Measurements from ENCODE around the gene RNF10.

RNF10 gene

GRCh38 chr12:120536064-120536791 lies 2.1 kb downstream of the RNF10 start:
- intact Hi-C loops (cut with micrococcal nuclease): no loop called here
- Mint-ChIP-seq H3K4me3 (peak overlapping the region; percentile 61), H3K9me3 (no peaks in the 10 kb centered on the region), H3K36me3 (ENCODE audit: low read depth) (peaks cover 54% of the 10 kb centered on the region), H3K27ac (no peak overlapping the region), H3K27me3 (no peaks in the 10 kb centered on the region), H3K4me1 (ENCODE audit: low read depth) (peaks cover 54% of the 10 kb centered on the region)

GRCh38 chr12:120537856-120538220 lies 3.7 kb downstream of the RNF10 start:
- H3K4me1 Mint-ChIP-seq (ENCODE audit: low read depth): peaks cover 62% of the 10 kb centered on the region
- H3K27ac Mint-ChIP-seq: no peak overlapping the region
- no peaks in the 10 kb centered on the region for H3K27me3 Mint-ChIP-seq
- no peaks in the 10 kb centered on the region for H3K9me3 Mint-ChIP-seq
- H3K4me3 Mint-ChIP-seq: no peak overlapping the region
- intact Hi-C loops (cut with micrococcal nuclease): no loop called here
- peaks cover 70% of the 10 kb centered on the region for H3K36me3 Mint-ChIP-seq (ENCODE audit: low read depth)

- Mint-ChIP-seq H3K36me3 (ENCODE audit: low read depth) (peaks cover 73% of the 10 kb centered on the region), H3K27ac (peak overlapping the region; percentile 61), H3K4me1 (ENCODE audit: low read depth) (peaks cover 63% of the 10 kb centered on the region), H3K9me3 (no peaks in the 10 kb centered on the region), H3K27me3 (no peaks in the 10 kb centered on the region), H3K4me3 (peak overlapping the region; percentile 51)
- intact Hi-C loops (cut with micrococcal nuclease): no loop called here
Measured at GRCh38 chr12:120538281-120539156, 4.4 kb downstream of the RNF10 start.

GRCh38 chr12:120539303-120539702 lies 5.1 kb downstream of the RNF10 start:
- Mint-ChIP-seq H3K4me1 (ENCODE audit: low read depth) (peaks cover 71% of the 10 kb centered on the region), H3K4me3 (no peak overlapping the region), H3K27me3 (no peaks in the 10 kb centered on the region), H3K27ac (peak overlapping the region; percentile 61), H3K9me3 (no peaks in the 10 kb centered on the region), H3K36me3 (ENCODE audit: low read depth) (peaks cover 78% of the 10 kb centered on the region)
- intact Hi-C loops (cut with micrococcal nuclease): no loop called here

- Mint-ChIP-seq H3K36me3 (ENCODE audit: low read depth) (peaks cover 70% of the 10 kb centered on the region), H3K27ac (no peak overlapping the region), H3K4me3 (no peak overlapping the region)
Measured at GRCh38 chr12:120540445-120540844, 6.3 kb downstream of the RNF10 start.

GRCh38 chr12:120542166-120542565 lies 8.0 kb downstream of the RNF10 start:
- Mint-ChIP-seq H3K27me3 (no peaks in the 10 kb centered on the region), H3K27ac (no peak overlapping the region), H3K36me3 (ENCODE audit: low read depth) (peaks cover 55% of the 10 kb centered on the region), H3K9me3 (no peaks in the 10 kb centered on the region), H3K4me3 (peak overlapping the region; percentile 30), H3K4me1 (ENCODE audit: low read depth) (peaks cover 56% of the 10 kb centered on the region)
- intact Hi-C loops (cut with micrococcal nuclease): no loop called here

More at GRCh38 chr12:120540445-120540844, 6.3 kb downstream of the RNF10 start:
- H3K9me3 Mint-ChIP-seq: no peaks in the 10 kb centered on the region
- H3K4me1 Mint-ChIP-seq (ENCODE audit: low read depth): peaks cover 73% of the 10 kb centered on the region
- H3K27me3 Mint-ChIP-seq: no peaks in the 10 kb centered on the region
- intact Hi-C loops (cut with micrococcal nuclease): no loop called here

GRCh38 chr12:120544691-120545090 lies 10.5 kb downstream of the RNF10 start:
- Mint-ChIP-seq H3K27me3 (no peaks in the 10 kb centered on the region), H3K9me3 (no peaks in the 10 kb centered on the region), H3K4me1 (ENCODE audit: low read depth) (peaks cover 31% of the 10 kb centered on the region), H3K36me3 (ENCODE audit: low read depth) (peaks cover 39% of the 10 kb centered on the region), H3K4me3 (no peak overlapping the region), H3K27ac (no peak overlapping the region)
- intact Hi-C loops (cut with micrococcal nuclease): no loop called here

GRCh38 chr12:120546050-120546386 lies 11.9 kb downstream of the RNF10 start:
- intact Hi-C loops (cut with micrococcal nuclease): no loop called here
- no peaks in the 10 kb centered on the region for H3K9me3 Mint-ChIP-seq
- H3K4me1 Mint-ChIP-seq (ENCODE audit: low read depth): peaks cover 20% of the 10 kb centered on the region
- no peak overlapping the region for H3K27ac Mint-ChIP-seq
- peaks cover 30% of the 10 kb centered on the region for H3K36me3 Mint-ChIP-seq (ENCODE audit: low read depth)
- no peaks in the 10 kb centered on the region for H3K27me3 Mint-ChIP-seq
- no peak overlapping the region for H3K4me3 Mint-ChIP-seq

- Mint-ChIP-seq H3K36me3 (ENCODE audit: low read depth) (peaks cover 61% of the 10 kb centered on the region), H3K4me3 (no peak overlapping the region), H3K9me3 (no peaks in the 10 kb centered on the region), H3K27ac (no peak overlapping the region), H3K27me3 (no peaks in the 10 kb centered on the region), H3K4me1 (ENCODE audit: low read depth) (peaks cover 4% of the 10 kb centered on the region)
- intact Hi-C loops (cut with micrococcal nuclease): no loop called here
Measured at GRCh38 chr12:120554678-120555077, 20.5 kb downstream of the RNF10 start.

- H3K4me3 Mint-ChIP-seq: no peak overlapping the region
- no peak overlapping the region for H3K27ac Mint-ChIP-seq
- H3K9me3 Mint-ChIP-seq: no peaks in the 10 kb centered on the region
- H3K27me3 Mint-ChIP-seq: no peaks in the 10 kb centered on the region
- peaks cover 90% of the 10 kb centered on the region for H3K36me3 Mint-ChIP-seq (ENCODE audit: low read depth)
- intact Hi-C loops (cut with micrococcal nuclease): no loop called here
- H3K4me1 Mint-ChIP-seq (ENCODE audit: low read depth): peaks cover 4% of the 10 kb centered on the region
Measured at GRCh38 chr12:120557589-120557988, 23.4 kb downstream of the RNF10 start.

- H3K4me1 Mint-ChIP-seq (ENCODE audit: low read depth): no peaks in the 10 kb centered on the region
- H3K4me3 Mint-ChIP-seq: no peak overlapping the region
- intact Hi-C loops (cut with micrococcal nuclease): no loop called here
- no peaks in the 10 kb centered on the region for H3K9me3 Mint-ChIP-seq
- H3K36me3 Mint-ChIP-seq (ENCODE audit: low read depth): peaks cover 97% of the 10 kb centered on the region
- H3K27me3 Mint-ChIP-seq: no peaks in the 10 kb centered on the region
- H3K27ac Mint-ChIP-seq: no peak overlapping the region
Measured at GRCh38 chr12:120562906-120563305, 28.8 kb downstream of the RNF10 start.

- no peaks in the 10 kb centered on the region for H3K27me3 Mint-ChIP-seq
- no peak overlapping the region for H3K4me3 Mint-ChIP-seq
- H3K27ac Mint-ChIP-seq: no peak overlapping the region
- peaks cover 100% of the 10 kb centered on the region for H3K36me3 Mint-ChIP-seq (ENCODE audit: low read depth)
- H3K4me1 Mint-ChIP-seq (ENCODE audit: low read depth): no peaks in the 10 kb centered on the region
- no peaks in the 10 kb centered on the region for H3K9me3 Mint-ChIP-seq
- intact Hi-C loops (cut with micrococcal nuclease): no loop called here
Measured at GRCh38 chr12:120563495-120563894, 29.3 kb downstream of the RNF10 start.

GRCh38 chr12:120571299-120571698 lies 37.1 kb downstream of the RNF10 start:
- intact Hi-C loops (cut with micrococcal nuclease): no loop called here
- Mint-ChIP-seq H3K27me3 (no peaks in the 10 kb centered on the region), H3K4me1 (ENCODE audit: low read depth) (no peaks in the 10 kb centered on the region), H3K4me3 (no peak overlapping the region), H3K36me3 (ENCODE audit: low read depth) (peaks cover 100% of the 10 kb centered on the region), H3K27ac (no peak overlapping the region), H3K9me3 (no peaks in the 10 kb centered on the region)

- H3K27ac Mint-ChIP-seq: no peak overlapping the region
- peaks cover 100% of the 10 kb centered on the region for H3K36me3 Mint-ChIP-seq (ENCODE audit: low read depth)
- intact Hi-C loops (cut with micrococcal nuclease): no loop called here
- H3K4me3 Mint-ChIP-seq: no peak overlapping the region
- H3K9me3 Mint-ChIP-seq: no peaks in the 10 kb centered on the region
- H3K27me3 Mint-ChIP-seq: no peaks in the 10 kb centered on the region
- no peaks in the 10 kb centered on the region for H3K4me1 Mint-ChIP-seq (ENCODE audit: low read depth)
Measured at GRCh38 chr12:120573560-120573959, 39.4 kb downstream of the RNF10 start.

All from dendritic cell treated with granulocyte-macrophage colony-stimulating factor and Interleukin-4, amounts not matched to agents 40 ng/mL and 50 ng/mL, for 4 days (primary cell).